Measurements from ENCODE around the gene C16orf86.
A peak's percentile ranks its signal among the peaks of the same experiment; 100 is the strongest.

Gene C16orf86

GRCh38 chr16:67654403-67654911 is 12.2 kb upstream of the C16orf86 start:
- no peak for DNase-seq

- DNase-seq: no peak
These were observed 11.3 kb upstream of the C16orf86 start for GRCh38 chr16:67655363-67655762.

DNA sequence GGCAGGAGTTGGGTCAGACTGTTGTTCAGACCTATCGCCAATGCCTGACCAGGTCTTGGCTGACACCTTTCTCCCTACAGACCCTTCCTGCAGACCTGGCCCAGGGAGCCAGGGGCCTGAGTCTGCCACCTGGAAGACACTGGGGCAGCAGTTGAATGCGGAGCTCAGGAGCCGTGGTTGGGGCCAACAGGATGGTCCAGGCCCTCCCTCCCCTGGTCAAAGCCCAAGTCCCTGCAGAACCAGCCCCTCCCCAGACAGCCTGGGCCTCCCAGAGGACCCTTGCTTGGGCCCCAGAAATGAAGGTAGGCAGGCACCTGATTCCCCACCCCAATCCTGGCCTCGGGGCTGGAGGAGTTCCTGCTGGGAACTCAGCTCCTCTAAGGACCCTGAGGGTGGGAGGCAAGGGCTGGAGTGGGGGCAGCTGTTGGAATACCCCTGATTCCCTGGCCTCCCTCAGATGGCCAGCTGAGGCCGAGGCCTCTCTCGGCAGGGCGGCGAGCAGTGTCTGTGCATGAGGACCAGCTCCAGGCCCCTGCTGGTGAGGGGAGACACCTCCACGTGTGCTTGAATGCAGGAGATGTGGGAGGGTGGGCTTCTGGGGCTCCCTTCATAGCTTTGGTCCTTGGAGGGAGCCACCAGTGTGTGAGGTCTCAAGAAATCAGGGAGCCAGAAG is 10.1 kb upstream of the C16orf86 start:
- DNase-seq: no peak

GRCh38 chr16:67657017-67657608 is 9.5 kb upstream of the C16orf86 start:
- DNase-seq: no peak

DNA sequence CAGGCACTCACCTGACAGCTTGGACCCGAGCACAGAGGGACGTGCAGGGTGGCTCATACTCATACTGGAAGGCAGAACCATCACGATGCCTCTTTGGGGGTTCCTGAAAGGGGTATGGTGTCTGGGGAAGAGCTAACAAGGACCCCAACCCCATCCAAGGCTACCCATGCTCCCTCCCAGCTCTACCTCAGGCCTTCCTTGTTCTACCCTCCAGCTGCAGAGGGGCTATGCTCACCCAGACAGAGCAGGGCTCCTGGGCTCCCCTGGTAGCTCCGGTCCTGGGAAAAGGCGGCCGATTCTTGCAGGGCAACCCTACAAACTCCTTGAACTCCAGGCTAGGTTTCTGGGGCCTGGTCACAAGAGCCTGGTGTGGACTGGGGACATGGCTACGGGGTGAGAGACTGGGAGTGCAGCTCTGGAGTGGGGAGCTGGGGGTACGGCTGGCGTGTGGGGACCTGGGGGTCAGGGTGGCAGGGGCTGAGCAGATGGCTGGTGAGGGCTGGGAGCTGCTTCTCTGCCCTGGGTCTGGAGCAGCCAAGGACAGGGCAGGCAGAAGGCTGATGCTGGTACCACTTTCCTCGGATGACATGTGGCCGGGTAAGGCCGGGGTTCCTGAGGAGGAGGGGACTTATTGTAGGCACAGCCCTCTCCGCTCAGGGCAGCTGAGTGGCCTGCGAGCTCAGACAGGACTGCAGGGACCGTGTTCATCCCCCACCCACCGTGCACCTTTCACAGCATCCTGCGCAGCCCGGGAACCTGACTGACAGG is 8.7 kb upstream of the C16orf86 start:
- no peak for DNase-seq

GRCh38 chr16:67658849-67659674 is 7.6 kb upstream of the C16orf86 start:
- DNase-seq: no peak

GRCh38 chr16:67659675-67660563 is 6.7 kb upstream of the C16orf86 start, which contains the start of gene ACD:
ACD (minus strand) TSS chr16:67660260; CDS start chr16:67660220, 40 bp downstream.
- peak; percentile 64 for DNase-seq

GRCh38 chr16:67660564-67661028 is 6.0 kb upstream of the C16orf86 start, which contains the start of gene PARD6A:
PARD6A (plus strand) TSS chr16:67660960; CDS start chr16:67661039, 79 bp downstream.
- peak; percentile 86 for DNase-seq

DNA sequence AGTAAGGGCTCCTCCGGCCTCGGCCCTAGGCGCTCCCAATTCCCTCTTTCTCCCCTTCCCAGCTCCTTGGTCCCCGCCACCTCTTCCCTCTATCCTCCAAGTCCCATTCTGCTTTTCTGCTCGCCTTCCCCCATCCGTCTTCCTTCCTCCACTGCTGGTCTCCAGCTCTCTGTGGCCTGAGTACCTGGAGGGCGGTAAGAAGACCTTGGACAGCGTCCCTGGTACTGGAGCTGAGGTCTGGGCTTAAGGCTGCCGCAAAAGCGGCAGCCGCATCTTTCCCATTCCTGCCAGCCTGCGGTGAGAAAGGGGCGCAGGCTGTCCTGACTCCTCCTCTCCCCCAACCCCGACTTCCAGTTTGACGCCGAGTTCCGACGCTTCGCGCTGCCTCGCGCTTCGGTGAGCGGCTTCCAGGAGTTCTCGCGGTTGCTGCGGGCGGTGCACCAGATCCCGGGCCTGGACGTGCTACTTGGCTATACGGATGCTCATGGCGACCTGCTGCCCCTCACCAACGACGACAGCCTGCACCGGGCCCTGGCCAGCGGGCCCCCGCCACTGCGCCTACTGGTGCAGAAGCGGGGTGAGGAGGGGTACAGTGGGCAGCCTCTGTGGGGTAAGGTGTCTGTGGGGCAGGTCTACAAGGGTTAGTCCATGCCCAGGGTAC is 5.4 kb upstream of the C16orf86 start:
- DNase-seq: no peak

DNA sequence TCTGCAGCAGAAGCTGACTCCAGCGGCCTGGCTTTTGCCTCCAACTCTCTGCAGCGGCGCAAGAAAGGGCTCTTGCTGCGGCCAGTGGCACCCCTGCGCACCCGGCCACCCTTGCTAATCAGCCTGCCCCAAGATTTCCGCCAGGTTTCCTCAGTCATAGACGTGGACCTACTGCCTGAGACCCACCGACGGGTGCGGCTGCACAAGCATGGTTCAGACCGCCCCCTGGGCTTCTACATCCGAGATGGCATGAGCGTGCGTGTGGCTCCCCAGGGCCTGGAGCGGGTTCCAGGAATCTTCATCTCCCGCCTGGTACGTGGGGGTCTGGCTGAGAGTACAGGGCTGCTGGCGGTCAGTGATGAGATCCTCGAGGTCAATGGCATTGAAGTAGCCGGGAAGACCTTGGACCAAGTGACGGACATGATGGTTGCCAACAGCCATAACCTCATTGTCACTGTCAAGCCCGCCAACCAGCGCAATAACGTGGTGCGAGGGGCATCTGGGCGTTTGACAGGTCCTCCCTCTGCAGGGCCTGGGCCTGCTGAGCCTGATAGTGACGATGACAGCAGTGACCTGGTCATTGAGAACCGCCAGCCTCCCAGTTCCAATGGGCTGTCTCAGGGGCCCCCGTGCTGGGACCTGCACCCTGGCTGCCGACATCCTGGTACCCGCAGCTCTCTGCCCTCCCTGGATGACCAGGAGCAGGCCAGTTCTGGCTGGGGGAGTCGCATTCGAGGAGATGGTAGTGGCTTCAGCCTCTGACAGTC is 4.5 kb upstream of the C16orf86 start:
- DNase-seq: no peak

DNA sequence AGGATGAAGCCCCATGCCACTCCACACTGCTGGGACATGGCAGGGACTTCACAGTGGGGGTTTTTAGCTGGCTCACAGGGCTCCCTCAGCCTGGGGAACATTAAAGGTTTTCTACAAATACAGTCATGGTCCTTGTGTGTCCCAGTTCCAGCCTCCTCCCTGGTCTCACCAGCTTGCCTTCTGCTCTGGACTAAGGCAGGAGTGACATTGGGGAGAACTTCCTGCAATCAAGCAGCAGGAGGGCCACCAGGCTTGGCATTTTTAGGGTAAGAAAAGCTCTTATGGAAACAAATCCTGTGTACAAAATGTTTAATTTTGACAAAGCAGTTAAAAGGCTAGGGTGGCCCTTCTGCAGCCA is 4.0 kb upstream of the C16orf86 start:
- no peak for DNase-seq

DNA sequence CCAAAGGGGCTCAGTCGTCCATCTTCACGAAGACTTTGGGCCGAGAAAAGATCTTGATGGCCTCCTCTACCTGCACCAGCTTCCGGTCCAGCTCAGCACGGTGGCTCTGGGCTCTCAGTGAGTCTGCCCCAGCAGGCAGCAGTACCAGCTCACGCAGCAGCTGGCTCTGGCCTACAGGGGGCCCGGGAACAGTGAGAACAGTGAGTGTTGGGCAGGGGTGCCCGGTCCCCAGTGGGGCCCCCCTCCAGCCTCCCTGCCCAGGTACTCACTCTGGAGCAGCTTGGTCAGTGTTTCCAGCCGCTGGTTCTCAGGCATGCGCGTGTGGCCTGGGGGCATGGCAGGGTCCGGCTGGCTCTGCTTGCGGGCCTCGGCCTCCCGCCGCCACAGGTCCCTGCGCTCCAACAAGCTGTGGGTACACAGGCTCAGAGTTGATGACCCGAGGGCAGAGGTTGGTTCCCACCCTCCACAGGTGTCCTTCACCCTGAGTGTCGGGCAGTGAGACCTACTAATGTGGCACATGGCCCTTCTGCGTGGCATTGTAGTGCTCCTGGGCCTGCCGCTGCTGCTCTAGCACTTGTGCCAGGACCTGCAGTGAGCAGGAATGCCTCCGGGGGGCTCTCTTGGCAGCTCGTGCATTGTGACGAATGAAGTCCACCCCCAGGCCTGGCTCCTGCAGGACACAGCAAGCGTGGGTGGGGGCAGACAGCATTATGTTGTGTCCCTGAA is 3.3 kb upstream of the C16orf86 start:
- DNase-seq: no peak

GRCh38 chr16:67663877-67664222 is 2.8 kb upstream of the C16orf86 start:
- DNase-seq: no peak

DNA sequence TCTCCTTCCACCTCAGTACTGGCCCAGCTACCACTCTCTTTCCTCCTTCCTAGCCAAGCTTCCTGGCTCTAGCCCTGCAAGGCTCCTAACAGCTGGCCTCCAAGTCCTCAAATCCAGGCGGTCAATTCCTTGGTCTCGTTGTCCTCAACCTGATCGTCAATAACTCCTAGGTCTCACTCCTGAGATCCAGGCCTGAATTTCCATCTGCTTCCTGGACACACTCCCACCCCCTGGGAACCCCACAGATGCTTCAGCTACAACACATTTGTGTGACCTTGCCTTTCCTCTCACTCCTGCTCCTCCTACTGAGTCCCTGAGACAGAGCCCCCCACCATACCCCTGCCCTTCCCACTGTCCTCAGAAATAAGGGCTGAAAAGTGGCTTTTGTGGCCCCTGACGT is 2.4 kb upstream of the C16orf86 start:
- DNase-seq: no peak

- DNase-seq: no peak
These were observed 1.7 kb upstream of the C16orf86 start for GRCh38 chr16:67664871-67665270.

GRCh38 chr16:67665598-67665997 is 1.0 kb upstream of the C16orf86 start:
- DNase-seq: no peak

DNA sequence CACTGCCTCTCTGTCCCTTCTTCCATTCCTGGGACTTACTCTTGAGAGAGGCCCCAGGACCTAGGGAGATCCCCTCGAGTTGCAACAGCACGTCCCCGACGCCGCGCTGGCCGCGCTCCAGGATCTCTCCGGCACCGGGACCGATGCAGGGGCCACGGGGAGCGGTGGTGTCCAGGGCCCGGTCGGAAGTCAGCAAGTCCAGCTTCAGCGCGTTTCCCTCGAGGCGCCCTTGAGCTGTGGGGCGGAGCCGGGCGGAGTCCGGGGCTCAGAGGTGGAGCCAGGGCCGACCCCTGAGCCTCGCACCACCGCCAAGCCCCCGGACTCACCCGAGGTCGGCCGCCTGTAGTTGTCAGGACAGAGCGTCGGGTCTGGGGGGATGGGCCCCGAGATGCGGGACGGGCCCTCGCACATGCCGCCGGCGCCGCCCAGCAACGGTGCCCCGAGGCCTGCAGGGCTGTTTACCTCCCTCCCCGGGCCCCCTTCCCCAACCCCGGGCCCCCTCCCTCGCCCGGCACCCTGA is 522 bp upstream of the C16orf86 start:
- no peak for DNase-seq

GRCh38 chr16:67667453-67667816 is 821 bp downstream of the C16orf86 start:
- DNase-seq: no peak

GRCh38 chr16:67667817-67668494 is 1.3 kb downstream of the C16orf86 start:
- peak; percentile 81 for DNase-seq
